CD4-positive, alpha-beta T cell treated with Interleukin-17A for 4 hours (primary cell): Measurements from ENCODE around the gene MYT1.

Experiments used
- DNase-seq: peaks from one replicate; pipeline ENCODE4 v3.0.0-alpha.2; 2020; ENCODE audit warnings: mixed read lengths

MYT1 gene

GRCh38 chr20:64140061-64140931 lies 24.0 kb upstream of the MYT1 start:
- no peak for DNase-seq

- DNase-seq: no peak
Measured at GRCh38 chr20:64140956-64141355, 23.3 kb upstream of the MYT1 start.

- no peak for DNase-seq
Measured at GRCh38 chr20:64142590-64142989, 21.7 kb upstream of the MYT1 start.

GRCh38 chr20:64143018-64143801 lies 21.0 kb upstream of the MYT1 start:
- DNase-seq: no peak

- no peak for DNase-seq
Measured at GRCh38 chr20:64144144-64144912, 19.9 kb upstream of the MYT1 start.

- no peak for DNase-seq
Measured at GRCh38 chr20:64145458-64146300, 18.6 kb upstream of the MYT1 start.

- DNase-seq: no peak
Measured at GRCh38 chr20:64146301-64146935, 17.8 kb upstream of the MYT1 start.

GRCh38 chr20:64146936-64147477 lies 17.2 kb upstream of the MYT1 start:
- no peak for DNase-seq

GRCh38 chr20:64148581-64148980 lies 15.7 kb upstream of the MYT1 start:
- DNase-seq: no peak

GRCh38 chr20:64149141-64149540 lies 15.1 kb upstream of the MYT1 start:
- no peak for DNase-seq

GRCh38 chr20:64149809-64150560 lies 14.3 kb upstream of the MYT1 start:
- no peak for DNase-seq

GRCh38 chr20:64150756-64151632 lies 13.3 kb upstream of the MYT1 start:
- DNase-seq: no peak

- no peak for DNase-seq
Measured at GRCh38 chr20:64151633-64152530, 12.4 kb upstream of the MYT1 start.

- no peak for DNase-seq
Measured at GRCh38 chr20:64152906-64153305, 11.3 kb upstream of the MYT1 start.

GRCh38 chr20:64153410-64153809 lies 10.8 kb upstream of the MYT1 start:
- no peak for DNase-seq

GRCh38 chr20:64153861-64154589 lies 10.2 kb upstream of the MYT1 start:
- no peak for DNase-seq

- DNase-seq: no peak
Measured at GRCh38 chr20:64154590-64155257, 9.5 kb upstream of the MYT1 start.
